Measurements from ENCODE around the gene CFAP77.
A peak's percentile ranks its signal among the peaks of the same experiment; 100 is the strongest.
"Not testable (repeated sequence)": the region's sequence is repeated elsewhere in the genome, so short reads cannot be mapped to it uniquely, and the experiment has no call there.

CFAP77 gene

GRCh38 chr9:132547976-132548730 is 138.1 kb downstream of the CFAP77 start:
- no peak for DNase-seq (ENCODE audit: low read depth in 2 of 2)

DNA sequence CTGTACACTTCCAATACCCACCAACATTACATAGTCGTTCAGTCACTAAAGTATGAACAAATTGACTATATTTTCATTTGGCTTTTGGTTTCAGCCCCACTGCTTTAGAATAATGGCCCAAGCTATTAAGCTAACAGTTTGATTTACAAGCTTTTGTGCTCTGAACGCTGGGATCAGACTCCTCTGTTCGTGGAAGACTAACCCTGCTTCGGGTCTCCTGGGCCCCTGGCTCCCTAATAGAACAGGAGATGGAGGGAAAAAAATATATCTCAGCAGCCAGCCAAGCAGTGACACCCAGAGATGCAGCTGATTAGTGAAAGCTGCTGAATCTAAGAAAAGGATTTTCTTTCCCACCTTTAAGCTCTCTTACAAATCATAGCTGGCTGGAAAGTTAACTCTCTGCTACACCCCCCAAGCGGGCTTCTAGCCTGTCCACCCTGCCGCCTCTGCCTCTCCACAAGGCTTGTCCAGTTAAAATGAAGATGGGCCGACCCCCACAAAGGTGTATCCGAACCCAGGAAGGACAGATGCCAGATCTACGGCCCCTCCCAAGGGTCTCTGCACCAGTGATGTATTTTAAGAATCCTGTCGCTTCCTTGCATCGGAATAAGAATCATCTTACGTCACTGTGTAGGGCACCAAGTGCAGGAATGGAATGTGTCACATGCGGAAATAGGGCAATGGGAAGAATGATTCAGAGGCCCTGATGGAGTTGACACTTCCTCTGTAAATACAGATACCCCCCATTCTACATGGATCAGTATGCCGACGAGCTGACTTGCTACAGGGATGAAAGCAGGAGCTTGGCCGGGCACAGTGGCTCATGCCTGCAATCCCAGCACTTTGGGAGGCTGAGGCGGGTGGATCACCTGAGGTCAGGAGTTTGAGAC is 139.0 kb downstream of the CFAP77 start:
- DNase-seq (ENCODE audit: low read depth in 2 of 2), result no peak

DNA sequence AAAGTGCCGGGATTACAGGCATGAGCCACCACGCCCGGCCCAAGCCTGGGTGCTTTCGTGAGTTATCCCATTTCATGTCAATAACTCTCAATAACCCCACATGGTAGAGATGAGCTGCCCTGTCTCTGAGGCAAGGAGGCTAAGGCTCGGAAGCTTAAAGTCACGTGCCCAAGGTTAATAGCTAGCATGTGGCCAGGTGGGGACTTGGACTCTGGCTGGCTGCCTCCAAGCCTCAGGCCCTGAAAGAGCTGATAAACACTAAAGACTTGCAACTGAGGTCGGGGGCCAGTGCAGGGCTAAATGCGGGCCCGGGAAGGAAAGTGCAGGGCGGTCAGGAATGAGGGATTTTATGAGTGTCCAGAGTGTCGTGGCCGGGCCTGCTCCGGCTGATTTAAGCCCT is 141.5 kb downstream of the CFAP77 start:
- DNase-seq (ENCODE audit: low read depth in 2 of 2), result no peak

DNA sequence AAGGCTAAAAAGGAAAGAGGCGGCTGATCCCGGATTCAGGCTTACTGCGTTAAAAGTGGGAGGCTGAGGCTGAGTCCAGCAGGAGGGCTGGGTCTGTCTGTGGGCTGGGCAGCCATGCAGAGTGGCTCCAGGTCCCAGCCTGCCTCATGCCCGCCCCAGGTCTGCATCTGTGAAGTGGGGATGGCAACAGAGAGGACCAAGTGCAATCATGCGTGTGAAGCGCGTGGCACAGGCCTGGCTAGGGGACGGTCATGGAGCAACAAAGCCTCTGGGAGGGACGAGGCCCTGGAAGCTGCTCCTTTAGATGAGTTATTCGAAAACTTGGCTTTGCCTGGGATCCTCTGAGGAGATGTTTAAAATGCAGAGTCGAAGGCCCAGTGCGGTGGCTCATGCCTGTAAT is 142.0 kb downstream of the CFAP77 start:
- DNase-seq (ENCODE audit: low read depth in 2 of 2), result no peak

DNA sequence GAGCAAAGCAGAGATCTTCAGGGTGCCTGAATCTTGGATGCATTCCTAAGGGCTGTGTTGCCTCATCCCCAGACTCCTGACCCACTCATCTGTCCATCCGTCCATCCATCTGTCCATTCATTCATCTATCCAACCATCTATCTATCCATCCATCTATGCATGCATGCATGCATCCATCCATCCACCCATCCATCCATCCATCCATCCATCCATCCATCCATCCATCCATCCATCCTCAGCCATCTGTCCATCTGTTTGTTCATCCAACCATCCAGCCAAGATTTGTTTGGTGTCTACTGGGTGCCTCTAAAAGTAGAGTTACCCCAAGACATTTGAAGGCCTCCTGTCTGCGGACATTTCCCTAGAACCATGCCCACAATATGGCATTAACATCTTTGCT is 144.7 kb downstream of the CFAP77 start:
- DNase-seq (ENCODE audit: low read depth in 2 of 2), result no peak

GRCh38 chr9:132555528-132555927 is 145.5 kb downstream of the CFAP77 start:
- DNase-seq (ENCODE audit: low read depth in 2 of 2), result no peak

GRCh38 chr9:132556235-132556634 is 146.2 kb downstream of the CFAP77 start:
- DNase-seq (ENCODE audit: low read depth in 2 of 2), result no peak

DNA sequence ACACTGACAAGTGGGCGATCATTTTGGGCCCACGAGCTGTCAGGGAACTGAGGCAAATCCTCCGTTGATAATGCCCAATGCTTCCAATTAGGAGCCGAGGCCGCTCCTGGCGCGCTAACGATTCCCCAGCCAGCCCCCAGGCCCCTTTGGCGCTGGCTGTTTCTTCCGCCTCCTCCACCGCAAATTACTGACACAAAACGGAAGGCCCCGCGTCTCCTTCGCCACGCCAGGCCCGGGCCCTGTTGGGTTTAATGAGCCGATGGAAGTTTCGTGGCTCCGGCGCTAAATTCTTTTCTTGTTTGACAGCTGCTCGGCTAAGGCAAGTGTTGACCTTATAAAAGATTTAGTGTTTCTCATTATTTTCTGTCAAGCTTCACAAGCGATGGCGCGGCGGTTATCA is 146.7 kb downstream of the CFAP77 start:
- DNase-seq (ENCODE audit: low read depth in 2 of 2), result no peak

GRCh38 chr9:132557159-132557558 is 147.1 kb downstream of the CFAP77 start:
- DNase-seq (ENCODE audit: low read depth in 2 of 2), result no peak

- DNase-seq (ENCODE audit: low read depth in 2 of 2), result no peak
Measured at GRCh38 chr9:132559711-132560110, 149.7 kb downstream of the CFAP77 start.

- no peak for DNase-seq (ENCODE audit: low read depth in 2 of 2)
Measured at GRCh38 chr9:132560616-132561202, 150.7 kb downstream of the CFAP77 start.

DNA sequence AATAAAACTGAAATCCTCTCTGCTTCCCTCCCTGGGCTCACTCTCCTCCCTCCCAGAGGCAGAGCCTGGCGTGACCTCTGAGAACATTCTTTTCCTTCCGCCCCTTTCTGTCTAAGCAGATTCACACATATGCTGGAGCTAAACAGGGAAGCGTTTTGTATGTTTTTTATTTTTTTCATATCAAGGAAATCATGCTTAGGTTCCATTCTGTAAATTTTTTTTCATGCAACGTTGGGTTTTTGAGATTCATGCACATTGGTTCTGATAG is 152.2 kb downstream of the CFAP77 start:
- DNase-seq (ENCODE audit: low read depth in 2 of 2), result no peak

DNA sequence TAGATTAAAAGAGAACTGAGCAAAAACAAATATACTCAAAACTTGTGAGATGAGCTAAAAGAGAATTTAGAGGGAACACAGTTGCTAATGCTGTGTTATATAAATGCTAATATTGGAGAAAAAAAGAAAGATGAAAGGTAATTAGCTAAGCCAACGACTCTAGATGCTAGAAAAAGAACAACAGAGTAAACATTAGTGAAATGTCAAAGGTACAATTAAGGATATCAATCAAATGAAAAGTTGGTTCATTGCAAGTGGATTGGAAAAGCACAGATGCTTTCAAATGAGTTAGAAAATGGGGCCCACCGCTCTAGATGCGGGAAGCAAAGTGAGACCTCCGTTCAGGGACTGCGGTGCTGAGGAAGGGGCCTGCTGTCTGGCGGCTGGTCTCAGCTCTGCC is 154.5 kb downstream of the CFAP77 start:
- DNase-seq (ENCODE audit: low read depth in 2 of 2), result no peak

DNA sequence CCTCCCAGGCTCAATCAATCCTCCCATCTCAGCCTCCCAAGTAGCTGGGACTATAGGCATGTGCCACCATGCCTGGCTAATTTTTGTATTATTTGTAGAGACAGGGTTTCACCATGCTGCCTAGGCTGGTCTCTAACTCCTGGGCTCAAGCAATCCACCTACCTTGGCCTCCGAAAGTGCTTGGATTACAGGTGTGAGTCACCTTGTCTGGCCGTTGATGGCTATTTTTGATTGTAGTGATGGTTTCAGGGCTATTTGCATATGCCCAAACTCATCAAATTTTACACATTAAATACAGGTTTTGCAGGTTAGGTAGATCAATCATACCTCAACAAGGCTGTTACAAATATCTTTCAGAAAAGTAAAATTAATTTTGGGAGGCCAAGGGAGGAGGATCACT is 158.8 kb downstream of the CFAP77 start:
- DNase-seq (ENCODE audit: low read depth in 2 of 2), result not testable (repeated sequence)

DNA sequence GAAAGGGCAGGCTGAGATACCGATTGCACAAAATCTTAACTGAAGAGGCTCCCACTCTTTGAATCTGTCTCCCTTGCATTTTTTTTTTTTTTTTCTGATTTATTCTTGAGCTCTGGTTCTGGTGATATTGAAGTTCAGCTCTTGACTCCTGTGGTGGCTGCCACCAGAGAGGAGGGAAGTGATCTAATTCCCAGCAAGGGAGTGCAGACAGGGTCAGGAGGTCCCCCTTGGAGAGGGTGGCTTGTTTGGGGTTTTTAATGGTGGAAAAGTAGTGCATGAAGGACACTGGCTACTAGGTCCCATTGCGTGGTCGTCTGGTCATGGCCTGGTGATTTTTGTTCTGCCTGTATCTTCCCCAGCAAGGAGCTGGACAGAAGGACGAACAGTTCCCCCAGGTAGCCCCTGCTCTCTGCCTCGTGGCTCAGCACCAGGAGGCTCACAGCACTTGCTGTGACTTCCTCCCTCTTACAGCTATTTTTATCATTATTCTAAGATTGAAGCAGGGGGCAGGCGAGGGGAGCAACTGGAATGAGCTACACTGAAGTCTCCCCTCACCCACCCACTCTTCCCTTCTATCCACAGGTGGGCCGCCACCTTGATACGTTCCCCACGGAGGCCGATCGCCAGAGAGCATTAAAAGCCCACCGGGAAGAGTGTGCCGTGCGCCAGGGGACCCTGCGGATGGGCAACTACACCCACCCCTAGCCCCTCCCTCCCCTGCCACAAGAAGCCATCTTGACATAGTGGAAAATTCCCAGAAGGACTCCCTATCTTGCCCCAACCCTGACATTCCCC is 162.0 kb downstream of the CFAP77 start:
- DNase-seq (ENCODE audit: low read depth in 2 of 2), result no peak

GRCh38 chr9:132572921-132573320 is 162.9 kb downstream of the CFAP77 start:
- no peak for DNase-seq (ENCODE audit: low read depth in 2 of 2)

DNA sequence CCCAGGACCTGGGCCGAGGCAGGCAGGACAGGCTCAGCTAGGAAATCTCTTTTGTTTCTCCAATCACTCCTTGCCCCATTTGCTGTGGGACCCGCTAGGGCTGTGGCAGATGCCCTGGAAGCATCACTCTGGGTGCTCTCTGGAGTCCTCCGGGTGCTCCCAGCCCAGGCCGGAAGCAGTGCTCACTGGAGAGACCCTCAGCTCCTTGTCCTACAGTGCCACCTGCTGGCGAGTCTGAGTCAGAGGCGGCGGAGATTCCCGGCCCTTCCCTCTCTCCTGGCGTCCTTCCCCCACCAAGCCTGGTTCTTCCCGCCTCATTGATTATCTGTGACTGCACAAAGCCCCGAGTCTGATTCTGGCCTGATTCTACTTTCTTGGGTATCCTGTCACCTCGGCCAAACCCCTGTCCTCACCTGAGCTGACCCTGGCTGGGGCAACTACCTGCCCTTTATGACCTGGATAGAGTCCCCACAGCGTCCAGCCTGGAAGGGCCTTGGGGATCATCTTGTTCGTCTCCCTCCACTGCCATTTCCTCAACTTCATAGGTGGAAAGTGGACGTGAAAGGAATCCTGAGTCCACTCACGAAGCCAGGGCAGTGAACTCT is 165.1 kb downstream of the CFAP77 start:
- DNase-seq (ENCODE audit: low read depth in 2 of 2), result peak; percentile 34 to 39

- no peak for DNase-seq (ENCODE audit: low read depth in 2 of 2)
Measured at GRCh38 chr9:132575811-132576210, 165.8 kb downstream of the CFAP77 start.

DNA sequence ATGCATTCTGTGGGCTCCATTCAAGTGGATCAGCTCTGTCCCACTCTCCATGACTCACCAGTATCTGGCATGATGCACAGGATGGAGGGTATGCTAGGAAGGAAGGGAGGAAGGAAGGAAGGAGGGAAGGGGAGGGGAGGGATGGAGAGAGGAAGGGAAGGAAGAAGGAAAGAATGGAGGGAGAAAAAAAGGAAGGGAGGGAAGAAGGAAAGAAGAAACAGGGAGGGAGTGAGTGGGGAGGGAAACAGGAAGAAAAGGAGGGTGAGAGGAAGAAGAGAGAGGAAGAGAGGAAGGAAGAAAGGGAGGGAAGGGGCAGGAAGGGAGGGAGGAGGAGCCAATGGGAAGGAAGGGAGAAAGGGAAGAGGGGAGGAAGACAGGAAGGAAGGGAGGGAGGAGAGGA is 167.1 kb downstream of the CFAP77 start:
- no peak for DNase-seq (ENCODE audit: low read depth in 2 of 2)

- DNase-seq (ENCODE audit: low read depth in 2 of 2), result no peak
Measured at GRCh38 chr9:132578367-132578932, 168.4 kb downstream of the CFAP77 start.

- no peak for DNase-seq (ENCODE audit: low read depth in 2 of 2)
Measured at GRCh38 chr9:132579427-132579798, 169.4 kb downstream of the CFAP77 start.
